GM12892 (cell line): ENCODE measurements around the gene NCK2.

Experiments used
- POLR2A ChIP-seq: IDR thresholded peaks from 2 replicates; pipeline ENCODE4 v1.6.1; 2011; ENCODE audit warnings: low read depth, low read length, control low read depth
- POLR2AphosphoS5 ChIP-seq: IDR thresholded peaks from 2 replicates; pipeline ENCODE4 v1.6.1; 2011; ENCODE audit warnings: low read depth, low read length, control low read depth

DNA sequence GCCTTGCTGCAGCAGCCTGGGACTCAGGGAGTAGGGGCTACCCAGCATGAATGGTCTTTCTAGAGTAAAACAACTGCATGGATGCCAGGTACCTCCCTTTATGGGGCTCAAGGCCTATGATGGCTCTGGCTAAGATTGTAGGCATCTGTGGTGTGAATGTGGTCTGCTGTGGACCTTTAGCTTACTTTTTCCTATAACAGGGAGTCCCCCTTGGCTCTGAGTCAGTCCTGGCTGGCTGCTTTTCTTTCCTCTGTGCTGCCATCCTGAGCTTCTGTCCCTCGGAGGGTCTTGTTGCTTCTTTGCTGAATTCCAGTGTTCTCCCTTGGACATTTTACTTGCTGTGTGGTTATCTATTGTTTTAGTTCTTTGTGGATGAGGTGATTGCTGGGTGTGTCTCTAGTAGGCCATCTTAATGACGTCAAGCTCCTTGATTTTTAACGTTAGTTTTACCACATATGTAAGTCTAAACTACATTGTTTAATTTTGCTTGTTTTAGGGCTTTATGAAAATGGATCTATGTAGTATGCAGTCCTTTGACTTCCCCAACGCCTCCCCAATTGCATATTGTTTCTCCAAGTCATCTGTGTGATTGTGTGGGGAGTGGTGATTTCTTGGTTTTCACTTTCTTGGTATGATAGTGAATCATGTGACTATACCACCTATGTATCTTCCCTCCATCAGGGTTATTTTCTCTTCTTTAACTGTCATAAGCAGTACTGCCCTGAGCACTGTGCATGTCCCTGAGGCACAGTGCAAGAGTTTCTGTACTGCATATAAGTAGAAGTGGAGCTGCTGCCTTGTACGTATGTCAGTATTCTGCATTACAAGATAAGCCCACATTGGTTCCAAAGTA lies 92.4 kb downstream of the NCK2 start:
- TF ChIP-seq POLR2AphosphoS5 (no peak), POLR2A (no peak)
